Muscle layer of duodenum (tissue), 2 donors: ENCODE measurements around the gene ARPC5L.

Source experiments
- H3K27ac ChIP-seq: one replicate; pipeline ENCODE4 v1.7.0; 2013; ENCODE audit warnings: mild to moderate bottlenecking, low read length
- H3K27me3 ChIP-seq: one replicate; pipeline ENCODE4 v1.7.0; 2013; ENCODE audit warnings: low read depth, mild to moderate bottlenecking, control low read depth, low read length
- H3K36me3 ChIP-seq, 2 donors: one replicate each; pipeline ENCODE4 v1.7.0; 2013; ENCODE audit warnings: low read length in 2 of 2, control low read depth in 1 of 2, mild to moderate bottlenecking in 1 of 2; ENCODE audit not compliant: insufficient read depth in 2 of 2, control insufficient read depth in 1 of 2
- H3K4me1 ChIP-seq, 2 donors: one replicate each; pipeline ENCODE4 v1.7.0; 2013; ENCODE audit warnings: low read length in 2 of 2, mild to moderate bottlenecking in 2 of 2, control low read depth in 1 of 2, moderate library complexity in 1 of 2; ENCODE audit not compliant: insufficient read depth in 2 of 2, control insufficient read depth in 1 of 2
- H3K4me3 ChIP-seq, 2 donors: one replicate each; pipeline ENCODE4 v1.7.0; 2013; ENCODE audit warnings: low read length in 2 of 2, low read depth in 1 of 2, mild to moderate bottlenecking in 1 of 2
- H3K9me3 ChIP-seq, 2 donors: one replicate each; pipeline ENCODE4 v1.7.0; 2013; ENCODE audit warnings: low read length in 2 of 2, control low read depth in 1 of 2, mild to moderate bottlenecking in 1 of 2; ENCODE audit not compliant: control insufficient read depth in 1 of 2
- donor health status: healthy.

Gene ARPC5L

GRCh38 chr9:124885551-124885950 lies 23.6 kb downstream of the ARPC5L start:
- H3K4me1 ChIP-seq: no peaks in the 10 kb centered on the region

GRCh38 chr9:124886461-124886860 lies 24.5 kb downstream of the ARPC5L start:
- H3K4me1 ChIP-seq: no peaks in the 10 kb centered on the region
- H3K4me3 ChIP-seq: no peak overlapping the region
- H3K27ac ChIP-seq: no peak overlapping the region
- peaks cover 49 to 82% of the 10 kb centered on the region in 2 donors for H3K36me3 ChIP-seq
- no peaks in the 10 kb centered on the region for H3K27me3 ChIP-seq
- H3K9me3 ChIP-seq: no peaks in the 10 kb centered on the region

More at GRCh38 chr9:124885551-124885950, 23.6 kb downstream of the ARPC5L start:
- no peak overlapping the region for H3K27ac ChIP-seq
- H3K4me3 ChIP-seq: no peak overlapping the region
- no peaks in the 10 kb centered on the region for H3K27me3 ChIP-seq
- H3K9me3 ChIP-seq: no peaks in the 10 kb centered on the region
- H3K36me3 ChIP-seq: peaks cover 49 to 84% of the 10 kb centered on the region in 2 donors

- H3K27me3 ChIP-seq: no peaks in the 10 kb centered on the region
- H3K27ac ChIP-seq: no peak overlapping the region
- H3K36me3 ChIP-seq: peaks cover 44 to 77% of the 10 kb centered on the region in 2 donors
These were observed 25.0 kb downstream of the ARPC5L start for GRCh38 chr9:124886866-124887492.

GRCh38 chr9:124887832-124888231 lies 25.9 kb downstream of the ARPC5L start:
- H3K27ac ChIP-seq: no peak overlapping the region
- no peaks in the 10 kb centered on the region for H3K27me3 ChIP-seq
- H3K9me3 ChIP-seq: no peaks in the 10 kb centered on the region
- peaks cover 44 to 69% of the 10 kb centered on the region in 2 donors for H3K36me3 ChIP-seq
- no peaks in the 10 kb centered on the region for H3K4me1 ChIP-seq
- H3K4me3 ChIP-seq: no peak overlapping the region

More at GRCh38 chr9:124886866-124887492, 25.0 kb downstream of the ARPC5L start:
- Histone ChIP-seq H3K9me3 (no peaks in the 10 kb centered on the region), H3K4me1 (no peaks in the 10 kb centered on the region), H3K4me3 (no peak overlapping the region)

- H3K36me3 ChIP-seq: peaks cover 48 to 78% of the 10 kb centered on the region in 2 donors
These were observed 27.1 kb downstream of the ARPC5L start for GRCh38 chr9:124889006-124889405.

GRCh38 chr9:124890179-124890578 lies 28.2 kb downstream of the ARPC5L start:
- Histone ChIP-seq H3K4me1 (no peaks in the 10 kb centered on the region), H3K27ac (no peak overlapping the region), H3K27me3 (no peaks in the 10 kb centered on the region), H3K9me3 (no peaks in the 10 kb centered on the region), H3K36me3 (peaks cover 44 to 69% of the 10 kb centered on the region in 2 donors), H3K4me3 (no peak overlapping the region)

More at GRCh38 chr9:124889006-124889405, 27.1 kb downstream of the ARPC5L start:
- Histone ChIP-seq H3K9me3 (no peaks in the 10 kb centered on the region), H3K27ac (no peak overlapping the region), H3K4me3 (no peak overlapping the region), H3K4me1 (no peaks in the 10 kb centered on the region), H3K27me3 (no peaks in the 10 kb centered on the region)

- Histone ChIP-seq H3K27ac (no peak overlapping the region), H3K36me3 (peaks cover 35 to 58% of the 10 kb centered on the region in 2 donors), H3K9me3 (no peaks in the 10 kb centered on the region), H3K27me3 (no peaks in the 10 kb centered on the region), H3K4me1 (no peaks in the 10 kb centered on the region), H3K4me3 (no peak overlapping the region)
These were observed 32.3 kb downstream of the ARPC5L start for GRCh38 chr9:124894035-124894740.

- Histone ChIP-seq H3K4me1 (no peaks in the 10 kb centered on the region), H3K36me3 (peaks cover 35 to 58% of the 10 kb centered on the region in 2 donors), H3K27me3 (no peaks in the 10 kb centered on the region), H3K4me3 (no peak overlapping the region), H3K9me3 (no peaks in the 10 kb centered on the region), H3K27ac (no peak overlapping the region)
These were observed 32.8 kb downstream of the ARPC5L start for GRCh38 chr9:124894741-124895170.

GRCh38 chr9:124897570-124898460 lies 35.9 kb downstream of the ARPC5L start:
- Histone ChIP-seq H3K27ac (no peak overlapping the region), H3K4me1 (no peaks in the 10 kb centered on the region), H3K36me3 (peaks cover 27 to 55% of the 10 kb centered on the region in 2 donors), H3K4me3 (no peak overlapping the region), H3K9me3 (no peaks in the 10 kb centered on the region), H3K27me3 (no peaks in the 10 kb centered on the region)

- Histone ChIP-seq H3K4me1 (no peaks in the 10 kb centered on the region), H3K9me3 (no peaks in the 10 kb centered on the region), H3K27me3 (no peaks in the 10 kb centered on the region), H3K27ac (no peak overlapping the region), H3K36me3 (peaks cover 22 to 45% of the 10 kb centered on the region in 2 donors), H3K4me3 (no peak overlapping the region)
These were observed 37.9 kb downstream of the ARPC5L start for GRCh38 chr9:124899845-124900244.

GRCh38 chr9:124906966-124907365 lies 45.0 kb downstream of the ARPC5L start:
- Histone ChIP-seq H3K36me3 (peaks cover 22 to 28% of the 10 kb centered on the region in 2 donors), H3K4me1 (no peaks in the 10 kb centered on the region), H3K27me3 (no peaks in the 10 kb centered on the region), H3K4me3 (no peak overlapping the region), H3K27ac (no peak overlapping the region), H3K9me3 (no peaks in the 10 kb centered on the region)
